ENCODE measurements around the gene BRD3OS. TPM values are rescaled to one million over a fixed set of nuclear protein-coding genes. Genes with fewer than 3 reads are reported as not detected.

The BRD3OS gene
- total and polyA plus RNA-seq, 2 of the 4 experiments (the other 2 are of a cell fraction), result 15.8 to 20.7 TPM

DNA sequence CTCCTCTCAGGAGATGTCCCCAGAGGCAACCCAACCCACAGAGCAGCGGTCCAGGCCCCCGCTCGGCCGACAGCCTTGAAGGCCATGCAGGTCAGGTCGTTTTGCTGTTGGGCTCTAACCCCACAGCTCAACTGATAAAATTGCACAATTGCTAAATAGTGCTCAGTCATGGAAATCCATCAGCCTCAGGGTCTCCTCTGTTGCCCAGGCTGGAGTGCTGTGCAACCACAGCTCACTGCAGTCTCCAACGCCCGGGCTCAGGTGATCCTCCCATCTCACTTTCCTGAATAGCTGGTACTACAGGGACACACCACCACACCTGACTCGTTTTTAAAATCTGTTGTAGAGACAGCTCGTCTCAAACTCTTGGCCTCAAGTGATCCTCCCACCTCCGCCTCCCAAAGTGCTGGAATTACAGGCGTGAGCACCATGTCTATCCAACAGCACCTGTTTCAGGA lies 18.3 kb downstream of the BRD3OS start:
- H3K56ac ChIP-seq (ENCODE audit: extremely low read depth, insufficient read depth, low read length), result no peak overlapping the region
- no peak overlapping the region for H3K4me3 ChIP-seq (ENCODE audit: insufficient read depth, low read depth, low read length)
- no peak overlapping the region for H2AK5ac ChIP-seq (ENCODE audit: low read depth, low read length)
- H3K9me1 ChIP-seq (ENCODE audit: insufficient read depth, low read length), result no peaks in the 10 kb centered on the region
- H3K14ac ChIP-seq (replicated peaks; ENCODE audit: low read depth, low read length), result no peak overlapping the region
- H4K5ac ChIP-seq (ENCODE audit: low read depth, low read length), result no peak overlapping the region
- H2BK120ac ChIP-seq (ENCODE audit: low read depth, low read length), result no peak overlapping the region
- DNase-seq (no peak), ATAC-seq (ENCODE audit: low read depth) (no peak)
- no peak overlapping the region for H2BK20ac ChIP-seq (ENCODE audit: low read depth, low read length)
- no peak overlapping the region for H2BK15ac ChIP-seq (ENCODE audit: low read depth, low read length)
- H3K23ac ChIP-seq (ENCODE audit: low read depth, low read length), result no peak overlapping the region
- H3K36me3 ChIP-seq (ENCODE audit: control insufficient read depth, insufficient read depth, low read length), result peaks cover 68% of the 10 kb centered on the region
- dilution Hi-C loops (cut with HindIII; ENCODE audit: low sequenced_read_pairs, unreplicated experiment), result no loop called here
- peaks cover 7 to 22% of the 10 kb centered on the region in 2 experiments; a peak in 3 of 4 replicates for H3K79me1 ChIP-seq (ENCODE audit: low read depth in 1 of 2, low read length in 2 of 2)
- no peak overlapping the region for H2AK9ac ChIP-seq (replicated peaks; ENCODE audit: low read depth, low read length, poor library complexity)
- H4K20me1 ChIP-seq (ENCODE audit: insufficient read depth, low read length), result peaks cover 6% of the 10 kb centered on the region
- WGBS, 2 experiments (ENCODE audit: extremely low coverage in 2 of 2, insufficient read length in 1 of 2), result 93% methylated on average over 2 of the region's 11 CpGs; no CpG with 5 or more reads in 1 of the 2 experiments
- no peak overlapping the region for H3K27ac ChIP-seq (ENCODE audit: insufficient read depth, low read length)
- no peak overlapping the region for H4K91ac ChIP-seq (ENCODE audit: insufficient read depth, low read depth, low read length)
- no peak overlapping the region for H3K9ac ChIP-seq (ENCODE audit: low read depth, low read length)
- H4K8ac ChIP-seq (ENCODE audit: low read depth in 2 of 2, low read length in 2 of 2), result no peak overlapping the region
- H2BK5ac ChIP-seq (ENCODE audit: low read depth, low read length, poor library complexity, severe bottlenecking), result no peak overlapping the region
- CTCF ChIA-PET, result no interaction called here
- TF ChIP-seq ELK1 (IDR thresholded peaks at IDR 0.05; ENCODE audit: borderline replicate concordance, low read depth, low read length) (no peak), BHLHE40 (IDR thresholded peaks at IDR 0.05; ENCODE audit: low read depth, low read length) (no peak), POLR2A (IDR thresholded peaks at IDR 0.05; ENCODE audit: low read depth, low read length) (no peak), CHD1 (IDR thresholded peaks at IDR 0.05; ENCODE audit: low read depth, low read length) (no peak), MAFK (IDR thresholded peaks at IDR 0.05; ENCODE audit: low read depth, low read length) (no peak), RCOR1 (IDR thresholded peaks at IDR 0.05; ENCODE audit: insufficient replicate concordance, low read length) (no peak)
- no peaks in the 10 kb centered on the region for H3K27me3 ChIP-seq (ENCODE audit: control insufficient read depth, insufficient read depth, low read length)
- no peak overlapping the region for H3K18ac ChIP-seq (ENCODE audit: low read depth, low read length)
- in situ Hi-C loops (cut with MboI; ENCODE audit: low sequenced_read_pairs), result no loop called here
- H2AFZ ChIP-seq (replicated peaks; ENCODE audit: low read length, poor library complexity), result no peak overlapping the region
- BruUV-seq (replicated peaks), result no TSS peak
- no peak overlapping the region for H3K4ac ChIP-seq (ENCODE audit: low read depth, low read length)
- intact Hi-C loops (cut with micrococcal nuclease), result no loop called here
- no peak overlapping the region for H3K4me2 ChIP-seq (ENCODE audit: low read depth, low read length)
- POLR2A ChIA-PET (ENCODE audit: unreplicated experiment), result no interaction called here
- H3K9me3 ChIP-seq (ENCODE audit: control insufficient read depth, insufficient read depth, low read length), result no peaks in the 10 kb centered on the region
- H3K4me1 ChIP-seq (ENCODE audit: control insufficient read depth, insufficient read depth, low read length), result no peaks in the 10 kb centered on the region
